ENCODE measurements around the gene GALNT2. TPM values are rescaled to one million over a fixed set of nuclear protein-coding genes. Genes with fewer than 3 reads are reported as not detected.

Gene GALNT2
- total RNA-seq, 1 experiment from 2014 or later: 62.2 TPM

DNA sequence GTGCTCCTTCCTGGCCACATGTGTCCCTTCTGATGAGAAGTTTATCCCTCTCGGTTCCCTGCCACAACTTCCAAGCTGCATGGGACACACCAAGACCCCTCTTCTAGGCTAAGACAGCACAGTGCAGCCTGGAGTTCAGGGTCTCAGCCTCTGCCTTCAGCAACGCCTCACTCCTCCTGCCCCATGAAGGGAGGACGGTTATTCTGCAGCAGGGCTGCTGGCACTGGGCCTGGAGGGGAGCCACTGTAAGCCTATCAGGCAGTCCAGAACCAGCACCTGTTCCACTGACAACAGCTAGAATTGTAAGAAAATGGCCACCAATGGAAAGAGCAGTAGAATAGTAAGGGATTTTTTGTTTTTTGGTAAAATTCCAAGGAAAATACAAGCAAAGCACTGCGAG, 72.3 kb downstream of the GALNT2 start:
- Histone ChIP-seq H3K27me3 (replicated peaks; ENCODE audit: control insufficient read depth, insufficient read depth, low read length) (no peaks in the 10 kb centered on the region), H3K9me3 (no peaks in the 10 kb centered on the region), H3K4me1 (peaks cover 13% of the 10 kb centered on the region; the same call in 1 of the 2 replicates), H3K4me3 (ENCODE audit: low read depth, low read length) (no peak overlapping the region), H3K36me3 (ENCODE audit: control insufficient read depth, insufficient read depth, low read length) (no peaks in the 10 kb centered on the region)
- no peaks in the 10 kb centered on the region for H3K9me3 Mint-ChIP-seq (ENCODE audit: unreplicated experiment)
- ChIA-PET POLR2A (no interaction called here), CTCF (no interaction called here)
- DNase-seq: no peak
- peaks cover 20% of the 10 kb centered on the region for H3K4me1 Mint-ChIP-seq (ENCODE audit: low read depth, unreplicated experiment)
- no peak overlapping the region for H3K4me3 Mint-ChIP-seq (ENCODE audit: unreplicated experiment)
- no peak overlapping the region for H3K27ac Mint-ChIP-seq (ENCODE audit: unreplicated experiment)
- no peaks in the 10 kb centered on the region for H3K36me3 Mint-ChIP-seq (ENCODE audit: insufficient read depth, unreplicated experiment)
- no peaks in the 10 kb centered on the region for H3K27me3 Mint-ChIP-seq (ENCODE audit: insufficient read depth, unreplicated experiment)
- TF ChIP-seq, protein P1, sequence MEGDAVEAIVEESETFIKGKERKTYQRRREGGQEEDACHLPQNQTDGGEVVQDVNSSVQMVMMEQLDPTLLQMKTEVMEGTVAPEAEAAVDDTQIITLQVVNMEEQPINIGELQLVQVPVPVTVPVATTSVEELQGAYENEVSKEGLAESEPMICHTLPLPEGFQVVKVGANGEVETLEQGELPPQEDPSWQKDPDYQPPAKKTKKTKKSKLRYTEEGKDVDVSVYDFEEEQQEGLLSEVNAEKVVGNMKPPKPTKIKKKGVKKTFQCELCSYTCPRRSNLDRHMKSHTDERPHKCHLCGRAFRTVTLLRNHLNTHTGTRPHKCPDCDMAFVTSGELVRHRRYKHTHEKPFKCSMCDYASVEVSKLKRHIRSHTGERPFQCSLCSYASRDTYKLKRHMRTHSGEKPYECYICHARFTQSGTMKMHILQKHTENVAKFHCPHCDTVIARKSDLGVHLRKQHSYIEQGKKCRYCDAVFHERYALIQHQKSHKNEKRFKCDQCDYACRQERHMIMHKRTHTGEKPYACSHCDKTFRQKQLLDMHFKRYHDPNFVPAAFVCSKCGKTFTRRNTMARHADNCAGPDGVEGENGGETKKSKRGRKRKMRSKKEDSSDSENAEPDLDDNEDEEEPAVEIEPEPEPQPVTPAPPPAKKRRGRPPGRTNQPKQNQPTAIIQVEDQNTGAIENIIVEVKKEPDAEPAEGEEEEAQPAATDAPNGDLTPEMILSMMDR (IDR thresholded peaks at IDR 0.05; ENCODE audit: insufficient read depth in 1 of 2, low read depth in 1 of 2, low read length in 1 of 2, severe bottlenecking in 1 of 2, unreplicated experiment in 1 of 2): no peak
- BruUV-seq (replicated peaks): no TSS peak
- intact Hi-C loops (cut with micrococcal nuclease; ENCODE audit: unreplicated experiment): no loop called here

DNA sequence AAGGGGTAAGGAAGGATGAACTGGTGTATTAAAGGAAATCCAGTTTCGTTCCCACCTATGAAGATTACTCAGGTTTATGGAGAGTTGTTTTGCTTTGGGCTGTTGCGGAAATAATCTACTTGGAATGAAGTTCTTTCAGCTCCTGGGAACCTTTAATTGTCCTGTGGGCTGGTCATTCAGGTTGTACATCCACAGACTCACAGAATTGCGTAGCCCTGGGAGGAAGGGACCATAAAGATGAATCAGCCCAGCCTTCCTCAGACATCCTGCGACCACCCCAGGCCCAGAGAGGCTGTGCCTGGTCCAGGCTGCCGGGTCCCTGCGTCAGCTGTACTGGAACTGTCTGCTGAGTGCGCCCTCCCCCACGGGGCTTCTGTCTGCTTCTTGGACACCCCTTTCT, 72.7 kb downstream of the GALNT2 start:
- POLR2A ChIA-PET: no interaction called here
- BruUV-seq (replicated peaks): no TSS peak
- H3K27me3 Mint-ChIP-seq (ENCODE audit: insufficient read depth, unreplicated experiment): no peaks in the 10 kb centered on the region
- H3K27ac Mint-ChIP-seq (ENCODE audit: unreplicated experiment): no peak overlapping the region
- Histone ChIP-seq H3K4me3 (ENCODE audit: low read depth, low read length) (no peak overlapping the region), H3K9me3 (no peaks in the 10 kb centered on the region), H3K36me3 (ENCODE audit: control insufficient read depth, insufficient read depth, low read length) (no peaks in the 10 kb centered on the region; the same call in 1 of the 2 replicates), H3K27me3 (replicated peaks; ENCODE audit: control insufficient read depth, insufficient read depth, low read length) (no peaks in the 10 kb centered on the region), H3K4me1 (peaks cover 13% of the 10 kb centered on the region; the same call in 1 of the 2 replicates)
- DNase-seq: no peak
- H3K9me3 Mint-ChIP-seq (ENCODE audit: unreplicated experiment): no peaks in the 10 kb centered on the region
- CTCF ChIA-PET: no interaction called here
- H3K36me3 Mint-ChIP-seq (ENCODE audit: insufficient read depth, unreplicated experiment): no peaks in the 10 kb centered on the region
- H3K4me3 Mint-ChIP-seq (ENCODE audit: unreplicated experiment): no peak overlapping the region
- TF ChIP-seq, protein P1 (IDR thresholded peaks at IDR 0.05; ENCODE audit: insufficient read depth in 1 of 2, low read depth in 1 of 2, low read length in 1 of 2, severe bottlenecking in 1 of 2, unreplicated experiment in 1 of 2): no peak
- intact Hi-C loops (cut with micrococcal nuclease; ENCODE audit: unreplicated experiment): loop anchor here (5.0 kb wide), 1 partner anchor 72 kb away; the partner anchor contains the start of gene GALNT2
- H3K4me1 Mint-ChIP-seq (ENCODE audit: low read depth, unreplicated experiment): peaks cover 20% of the 10 kb centered on the region

DNA sequence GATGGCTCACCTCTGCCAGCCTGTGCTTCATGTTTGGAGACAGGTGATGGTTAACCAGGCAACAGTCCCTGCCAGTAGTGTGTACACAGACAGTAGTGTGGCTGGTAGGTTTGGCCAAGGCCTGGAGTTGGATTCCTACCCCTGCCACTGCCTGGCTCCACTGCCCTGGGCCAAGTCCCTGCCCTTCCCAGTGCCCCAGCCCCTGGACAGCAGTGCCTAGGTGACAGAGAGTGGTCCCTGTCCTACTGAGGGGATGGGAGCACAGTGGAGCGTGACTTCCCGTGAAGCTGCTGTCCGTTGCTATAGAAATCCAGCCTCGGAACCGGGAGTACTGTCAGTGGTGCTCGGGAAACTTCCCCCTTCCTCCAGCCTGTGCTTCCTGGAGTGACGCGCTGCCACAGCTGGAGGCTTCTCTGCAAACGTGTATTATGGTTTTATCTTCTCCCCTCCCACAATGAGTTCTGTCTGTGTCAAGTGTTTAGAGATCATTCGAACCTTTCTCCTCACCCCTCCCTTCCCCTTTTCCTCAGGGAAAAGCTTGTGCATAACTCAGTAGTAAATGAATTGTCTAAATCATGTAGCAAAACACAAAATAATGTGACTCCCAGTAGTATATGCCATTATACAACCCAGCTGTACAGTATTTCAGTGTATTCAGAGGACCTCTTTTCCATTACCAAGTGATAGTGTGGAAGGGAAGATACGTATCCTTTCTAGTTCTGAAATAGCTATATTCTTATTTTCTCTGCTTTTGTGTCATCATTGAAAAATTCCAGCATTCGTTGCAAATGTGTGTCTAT, 73.4 kb downstream of the GALNT2 start:
- Mint-ChIP-seq H3K27me3 (ENCODE audit: insufficient read depth, unreplicated experiment) (no peaks in the 10 kb centered on the region), H3K4me1 (ENCODE audit: low read depth, unreplicated experiment) (peaks cover 20% of the 10 kb centered on the region), H3K4me3 (ENCODE audit: unreplicated experiment) (no peak overlapping the region), H3K36me3 (ENCODE audit: insufficient read depth, unreplicated experiment) (no peaks in the 10 kb centered on the region), H3K9me3 (ENCODE audit: unreplicated experiment) (no peaks in the 10 kb centered on the region), H3K27ac (ENCODE audit: unreplicated experiment) (no peak overlapping the region)
- TF ChIP-seq, protein P1 (IDR thresholded peaks at IDR 0.05; ENCODE audit: insufficient read depth in 1 of 2, low read depth in 1 of 2, low read length in 1 of 2, severe bottlenecking in 1 of 2, unreplicated experiment in 1 of 2): no peak
- DNase-seq: no peak
- intact Hi-C loops (cut with micrococcal nuclease; ENCODE audit: unreplicated experiment): loop anchor here (5.0 kb wide), 1 partner anchor 73 kb away; the partner anchor contains the start of gene GALNT2
- Histone ChIP-seq H3K9me3 (no peaks in the 10 kb centered on the region), H3K27me3 (replicated peaks; ENCODE audit: control insufficient read depth, insufficient read depth, low read length) (no peaks in the 10 kb centered on the region), H3K4me1 (peaks cover 13% of the 10 kb centered on the region; the same call in 1 of the 2 replicates), H3K36me3 (ENCODE audit: control insufficient read depth, insufficient read depth, low read length) (no peaks in the 10 kb centered on the region; the same call in 1 of the 2 replicates), H3K4me3 (ENCODE audit: low read depth, low read length) (no peak overlapping the region)
- BruUV-seq (replicated peaks): no TSS peak
- ChIA-PET POLR2A (no interaction called here), CTCF (no interaction called here)
